ENCODE measurements around the gene GTF2IRD1. TPM values are rescaled to one million over a fixed set of nuclear protein-coding genes. Genes with fewer than 3 reads are reported as not detected.

The GTF2IRD1 gene
- total RNA-seq, 1 experiment from 2014 or later: 42.9 TPM

- no peak for ATAC-seq
- no peak overlapping the region for H3K4me3 Mint-ChIP-seq
- ChIA-PET POLR2A (no interaction called here), CTCF (interaction anchor here (1.0 kb wide), 1 partner anchor 35 kb away, joined by 9 read pairs; the partner anchor contains the start of gene GTF2I)
- no peak overlapping the region for H3K27ac Mint-ChIP-seq
- no peaks in the 10 kb centered on the region for H3K9me3 Mint-ChIP-seq
- DNase-seq (ENCODE audit: low spot score): no peak
- no peaks in the 10 kb centered on the region for H3K27me3 Mint-ChIP-seq (ENCODE audit: low read depth)
- H3K36me3 Mint-ChIP-seq: no peaks in the 10 kb centered on the region
- TF ChIP-seq EMX1 (CRISPR knock-in tag; IDR thresholded peaks at IDR 0.05) (no peak), HMGA2 (CRISPR knock-in tag; IDR thresholded peaks at IDR 0.05) (no peak), STAT6 (CRISPR knock-in tag; conservative IDR thresholded peaks at IDR 0.05; ENCODE audit: low read depth) (no peak), ZNF317 (CRISPR knock-in tag; IDR thresholded peaks at IDR 0.05; ENCODE audit: borderline replicate concordance, low read depth) (no peak), SOX15 (CRISPR knock-in tag; IDR thresholded peaks at IDR 0.05) (no peak), CTCF (IDR thresholded peaks at IDR 0.05) (no peak), USF1 (CRISPR knock-in tag; IDR thresholded peaks at IDR 0.05) (no peak), HMGXB4 (CRISPR knock-in tag; IDR thresholded peaks at IDR 0.05) (no peak), NR1H2 (CRISPR knock-in tag; IDR thresholded peaks at IDR 0.05) (no peak), ZNF138 (CRISPR knock-in tag; conservative IDR thresholded peaks at IDR 0.05) (no peak), KAT7 (CRISPR knock-in tag; IDR thresholded peaks at IDR 0.05; ENCODE audit: borderline replicate concordance) (no peak)
- TF ChIP-seq, protein P1, sequence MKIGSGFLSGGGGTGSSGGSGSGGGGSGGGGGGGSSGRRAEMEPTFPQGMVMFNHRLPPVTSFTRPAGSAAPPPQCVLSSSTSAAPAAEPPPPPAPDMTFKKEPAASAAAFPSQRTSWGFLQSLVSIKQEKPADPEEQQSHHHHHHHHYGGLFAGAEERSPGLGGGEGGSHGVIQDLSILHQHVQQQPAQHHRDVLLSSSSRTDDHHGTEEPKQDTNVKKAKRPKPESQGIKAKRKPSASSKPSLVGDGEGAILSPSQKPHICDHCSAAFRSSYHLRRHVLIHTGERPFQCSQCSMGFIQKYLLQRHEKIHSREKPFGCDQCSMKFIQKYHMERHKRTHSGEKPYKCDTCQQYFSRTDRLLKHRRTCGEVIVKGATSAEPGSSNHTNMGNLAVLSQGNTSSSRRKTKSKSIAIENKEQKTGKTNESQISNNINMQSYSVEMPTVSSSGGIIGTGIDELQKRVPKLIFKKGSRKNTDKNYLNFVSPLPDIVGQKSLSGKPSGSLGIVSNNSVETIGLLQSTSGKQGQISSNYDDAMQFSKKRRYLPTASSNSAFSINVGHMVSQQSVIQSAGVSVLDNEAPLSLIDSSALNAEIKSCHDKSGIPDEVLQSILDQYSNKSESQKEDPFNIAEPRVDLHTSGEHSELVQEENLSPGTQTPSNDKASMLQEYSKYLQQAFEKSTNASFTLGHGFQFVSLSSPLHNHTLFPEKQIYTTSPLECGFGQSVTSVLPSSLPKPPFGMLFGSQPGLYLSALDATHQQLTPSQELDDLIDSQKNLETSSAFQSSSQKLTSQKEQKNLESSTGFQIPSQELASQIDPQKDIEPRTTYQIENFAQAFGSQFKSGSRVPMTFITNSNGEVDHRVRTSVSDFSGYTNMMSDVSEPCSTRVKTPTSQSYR (CRISPR knock-in tag; IDR thresholded peaks at IDR 0.05): no peak
- TF ChIP-seq, protein P2, sequence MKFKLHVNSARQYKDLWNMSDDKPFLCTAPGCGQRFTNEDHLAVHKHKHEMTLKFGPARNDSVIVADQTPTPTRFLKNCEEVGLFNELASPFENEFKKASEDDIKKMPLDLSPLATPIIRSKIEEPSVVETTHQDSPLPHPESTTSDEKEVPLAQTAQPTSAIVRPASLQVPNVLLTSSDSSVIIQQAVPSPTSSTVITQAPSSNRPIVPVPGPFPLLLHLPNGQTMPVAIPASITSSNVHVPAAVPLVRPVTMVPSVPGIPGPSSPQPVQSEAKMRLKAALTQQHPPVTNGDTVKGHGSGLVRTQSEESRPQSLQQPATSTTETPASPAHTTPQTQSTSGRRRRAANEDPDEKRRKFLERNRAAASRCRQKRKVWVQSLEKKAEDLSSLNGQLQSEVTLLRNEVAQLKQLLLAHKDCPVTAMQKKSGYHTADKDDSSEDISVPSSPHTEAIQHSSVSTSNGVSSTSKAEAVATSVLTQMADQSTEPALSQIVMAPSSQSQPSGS (CRISPR knock-in tag; IDR thresholded peaks at IDR 0.05; ENCODE audit: borderline replicate concordance, low read depth): no peak
- peaks cover 20% of the 10 kb centered on the region for H3K4me1 Mint-ChIP-seq
These were observed 169.4 kb downstream of the GTF2IRD1 start for GRCh38 chr7:74623135-74623534.

- Mint-ChIP-seq H3K36me3 (no peaks in the 10 kb centered on the region), H3K27ac (no peak overlapping the region), H3K4me1 (peaks cover 18% of the 10 kb centered on the region), H3K9me3 (no peaks in the 10 kb centered on the region), H3K4me3 (no peak overlapping the region), H3K27me3 (ENCODE audit: low read depth) (no peaks in the 10 kb centered on the region)
- ATAC-seq (no peak), DNase-seq (ENCODE audit: low spot score) (no peak)
- ChIA-PET POLR2A (interaction anchor here (0.7 kb wide), 1 partner anchor 36 kb away, joined by 3 read pairs; no protein-coding TSS in a partner anchor), CTCF (interaction anchor here (0.7 kb wide), 1 partner anchor 419 kb away, joined by 4 read pairs; no protein-coding TSS in a partner anchor)
- no peak for TF ChIP-seq ESRRA (CRISPR knock-in tag; IDR thresholded peaks at IDR 0.05; ENCODE audit: borderline replicate concordance)
- TF ChIP-seq, protein P3, sequence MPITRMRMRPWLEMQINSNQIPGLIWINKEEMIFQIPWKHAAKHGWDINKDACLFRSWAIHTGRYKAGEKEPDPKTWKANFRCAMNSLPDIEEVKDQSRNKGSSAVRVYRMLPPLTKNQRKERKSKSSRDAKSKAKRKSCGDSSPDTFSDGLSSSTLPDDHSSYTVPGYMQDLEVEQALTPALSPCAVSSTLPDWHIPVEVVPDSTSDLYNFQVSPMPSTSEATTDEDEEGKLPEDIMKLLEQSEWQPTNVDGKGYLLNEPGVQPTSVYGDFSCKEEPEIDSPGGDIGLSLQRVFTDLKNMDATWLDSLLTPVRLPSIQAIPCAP (CRISPR knock-in tag; IDR thresholded peaks at IDR 0.05): no peak
- no peak for TF ChIP-seq FOXJ3 (CRISPR knock-in tag; IDR thresholded peaks at IDR 0.05; ENCODE audit: borderline replicate concordance)
- no peak for TF ChIP-seq TEAD1 (CRISPR knock-in tag; IDR thresholded peaks at IDR 0.05)
- no peak for TF ChIP-seq E2F4 (CRISPR knock-in tag; IDR thresholded peaks at IDR 0.05; ENCODE audit: borderline replicate concordance, low read depth)
- TF ChIP-seq, protein P1 (CRISPR knock-in tag; IDR thresholded peaks at IDR 0.05): no peak
These were observed 171.7 kb downstream of the GTF2IRD1 start for GRCh38 chr7:74625446-74625845.
